Lung (tissue), 12 donors: ENCODE data around the gene FNBP1L. TPM values are rescaled to one million over a fixed set of nuclear protein-coding genes. Genes with fewer than 3 reads are reported as not detected.

Experiments
- ATAC-seq: fragments of 200-7000 bp; cut with Tn5 transposase; one replicate; pipeline ENCODE4 v1.9.1; 2020; ENCODE audit warnings: moderate number of reproducible peaks; ENCODE audit not compliant: insufficient read depth, low FRiP score
- DNase-seq, 3 donors: peaks; one replicate each; pipeline ENCODE4 v3.0.0-alpha.2; 2013 to 2017
- H3K27ac ChIP-seq, 2 donors: one replicate each; pipeline ENCODE4 v1.5.1; 2013; ENCODE audit warnings: mild to moderate bottlenecking in 2 of 2, moderate library complexity in 2 of 2, control low read depth in 1 of 2, inconsistent platforms in 1 of 2, low read depth in 1 of 2, low read length in 1 of 2
- H3K27me3 ChIP-seq, 3 donors: one replicate each; pipeline ENCODE4 v1.5.1; 2013; ENCODE audit warnings: low read length in 2 of 3; ENCODE audit not compliant: control insufficient read depth in 3 of 3, insufficient read depth in 3 of 3
- H3K36me3 ChIP-seq, 4 donors: one replicate each; pipeline ENCODE4 v1.5.1; 2013; ENCODE audit warnings: low read length in 4 of 4, mild to moderate bottlenecking in 1 of 4, moderate library complexity in 1 of 4; ENCODE audit not compliant: control insufficient read depth in 4 of 4, insufficient read depth in 4 of 4
- H3K4me1 ChIP-seq, 5 donors: one replicate each; pipeline ENCODE4 v1.5.1; 2013; ENCODE audit warnings: low read length in 5 of 5, mild to moderate bottlenecking in 2 of 5, moderate library complexity in 1 of 5; ENCODE audit not compliant: control insufficient read depth in 5 of 5, insufficient read depth in 5 of 5
- H3K4me3 ChIP-seq: one replicate; pipeline ENCODE4 v1.5.1; 2013; ENCODE audit warnings: mild to moderate bottlenecking, control low read depth, moderate library complexity
- H3K9ac ChIP-seq, 2 donors: one replicate each; pipeline ENCODE4 v1.5.1; 2013; ENCODE audit warnings: low read length in 2 of 2, control low read depth in 1 of 2; ENCODE audit not compliant: insufficient read depth in 1 of 2
- H3K9me3 ChIP-seq, 4 donors: one replicate each; pipeline ENCODE4 v1.5.1; 2013; ENCODE audit warnings: low read length in 3 of 4, mild to moderate bottlenecking in 1 of 4, moderate library complexity in 1 of 4; ENCODE audit not compliant: control insufficient read depth in 4 of 4, insufficient read depth in 3 of 4
- WGBS, 2 donors: extraction: QIAGEN DNeasy Blood & Tissue Kit; methylation state at CpG; one replicate each; pipeline ENCODE4 v1.1.7; 2013; 5-methylcytosine and 5-hydroxymethylcytosine counted together
- polyA plus RNA-seq, 2 donors: library from polyadenylated mRNA; stranded (reverse); fragments of 200-250 nt; gene quantifications; one replicate each; pipeline ENCODE4 v1.2.1, GENCODE V29; 2013
- total RNA-seq, 2 donors: library from RNA; depleted of rRNA in 1 of 2; stranded (reverse); fragments of >200 nt in 1 of 2; gene quantifications; one replicate each; pipeline ENCODE4 v1.2.1, GENCODE V29; 2014 to 2021
- TF ChIP-seq, protein P1 (sequence below): IDR thresholded peaks from 2 replicates; pipeline ENCODE4 v1.5.1; 2012; ENCODE audit warnings: mild to moderate bottlenecking; ENCODE audit errors: control extremely low read depth, extremely low read depth
- donor health status: control.
- donor health status: control.
- donor health status: Bipolar disorder and iron deficiency.
- donor health status: healthy.
- donor health status: DM: yes; HTN: yes; CAD: no.

Gene FNBP1L
- total and polyA plus RNA-seq, 4 donors: 15.1 to 119 (median 26.3) TPM

DNA sequence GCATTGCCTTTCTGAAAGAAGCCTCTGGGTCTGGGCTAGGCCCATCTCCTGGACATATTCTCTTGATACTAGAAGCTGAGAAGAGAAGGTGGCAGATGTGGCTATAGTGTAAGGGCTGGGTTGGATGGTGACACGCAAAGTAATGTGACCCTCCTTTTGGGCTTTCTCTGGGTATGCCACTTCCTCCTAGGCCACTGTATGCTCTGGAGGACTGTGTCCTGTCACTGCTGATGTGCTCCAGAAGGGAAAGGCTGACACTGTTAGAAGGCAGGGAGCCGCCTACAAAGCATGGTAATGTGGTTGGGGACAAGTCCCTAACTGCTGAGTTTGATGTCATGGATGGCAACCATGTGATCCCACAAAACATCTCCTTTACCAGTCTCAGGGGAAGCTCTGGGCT lies 121.6 kb downstream of the FNBP1L start:
- 90 to 94% methylated on average over 2 of the region's 2 CpGs for WGBS, 2 donors
- H3K4me3 ChIP-seq: no peak overlapping the region
- H3K27me3 ChIP-seq: no peaks in the 10 kb centered on the region
- TF ChIP-seq, protein P1, sequence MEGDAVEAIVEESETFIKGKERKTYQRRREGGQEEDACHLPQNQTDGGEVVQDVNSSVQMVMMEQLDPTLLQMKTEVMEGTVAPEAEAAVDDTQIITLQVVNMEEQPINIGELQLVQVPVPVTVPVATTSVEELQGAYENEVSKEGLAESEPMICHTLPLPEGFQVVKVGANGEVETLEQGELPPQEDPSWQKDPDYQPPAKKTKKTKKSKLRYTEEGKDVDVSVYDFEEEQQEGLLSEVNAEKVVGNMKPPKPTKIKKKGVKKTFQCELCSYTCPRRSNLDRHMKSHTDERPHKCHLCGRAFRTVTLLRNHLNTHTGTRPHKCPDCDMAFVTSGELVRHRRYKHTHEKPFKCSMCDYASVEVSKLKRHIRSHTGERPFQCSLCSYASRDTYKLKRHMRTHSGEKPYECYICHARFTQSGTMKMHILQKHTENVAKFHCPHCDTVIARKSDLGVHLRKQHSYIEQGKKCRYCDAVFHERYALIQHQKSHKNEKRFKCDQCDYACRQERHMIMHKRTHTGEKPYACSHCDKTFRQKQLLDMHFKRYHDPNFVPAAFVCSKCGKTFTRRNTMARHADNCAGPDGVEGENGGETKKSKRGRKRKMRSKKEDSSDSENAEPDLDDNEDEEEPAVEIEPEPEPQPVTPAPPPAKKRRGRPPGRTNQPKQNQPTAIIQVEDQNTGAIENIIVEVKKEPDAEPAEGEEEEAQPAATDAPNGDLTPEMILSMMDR: no peak
- no peak for DNase-seq
- no peak for ATAC-seq
- H3K9me3 ChIP-seq: no peaks in the 10 kb centered on the region
- peaks cover 7 to 35% (median 9%) of the 10 kb centered on the region in 4 donors for H3K36me3 ChIP-seq
- no peak overlapping the region for H3K9ac ChIP-seq
- H3K4me1 ChIP-seq: peaks cover 0 to 9% (median 0%) of the 10 kb centered on the region in 5 donors
- H3K27ac ChIP-seq: peak overlapping the region in 1 of 2 donors; percentile 18

DNA sequence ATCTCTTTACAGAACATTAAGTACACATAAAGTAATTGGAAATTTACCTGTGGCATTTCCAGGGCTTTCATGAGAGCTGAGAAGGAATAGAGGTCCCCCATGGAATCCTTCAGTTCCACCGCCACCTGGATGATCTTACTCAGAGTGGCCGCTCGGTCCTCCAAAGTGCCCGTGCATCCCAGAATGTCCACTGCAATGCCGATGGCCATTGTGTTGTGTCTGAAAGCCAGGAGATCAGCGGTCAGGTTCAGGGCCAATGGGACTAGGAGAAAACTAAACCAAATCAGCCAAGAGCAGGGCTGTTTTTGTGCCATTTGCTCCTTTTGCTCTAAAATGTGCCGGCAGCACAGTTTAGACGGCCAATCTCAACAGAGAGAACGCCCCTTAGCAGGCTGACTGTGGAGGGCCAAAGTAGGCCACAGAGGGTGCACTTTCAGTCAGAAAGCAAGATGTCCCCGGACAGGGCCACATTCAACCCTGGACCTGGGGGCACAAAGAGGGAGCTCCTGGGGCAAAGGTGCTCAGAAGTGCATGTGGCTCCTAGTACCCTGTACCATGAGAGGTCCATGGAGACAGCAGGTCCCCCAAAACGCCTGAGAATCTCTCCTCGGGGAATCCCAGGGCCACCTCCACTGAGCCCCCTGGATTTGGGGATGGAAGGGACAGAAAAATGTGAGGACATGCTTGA lies 123.8 kb downstream of the FNBP1L start:
- no peak for ATAC-seq
- no peaks in the 10 kb centered on the region for H3K27me3 ChIP-seq
- H3K27ac ChIP-seq: no peak overlapping the region
- no peaks in the 10 kb centered on the region for H3K9me3 ChIP-seq
- no peak for DNase-seq
- WGBS, 2 donors: 95 to 96% methylated on average over 12 of the region's 12 CpGs
- no peak overlapping the region for H3K4me3 ChIP-seq
- peaks cover 3 to 11% (median 4%) of the 10 kb centered on the region in 5 donors for H3K4me1 ChIP-seq
- TF ChIP-seq, protein P1: no peak
- H3K36me3 ChIP-seq: peaks cover 7 to 44% (median 11%) of the 10 kb centered on the region in 4 donors
- no peak overlapping the region for H3K9ac ChIP-seq

GRCh38 chr1:93573940-93574469 lies 126.1 kb downstream of the FNBP1L start:
- Histone ChIP-seq H3K9ac (no peak overlapping the region), H3K4me3 (no peak overlapping the region), H3K27ac (no peak overlapping the region), H3K27me3 (no peaks in the 10 kb centered on the region), H3K36me3 (peaks cover 0 to 45% (median 9%) of the 10 kb centered on the region in 4 donors), H3K9me3 (no peaks in the 10 kb centered on the region), H3K4me1 (peaks cover 0 to 12% (median 4%) of the 10 kb centered on the region in 5 donors)
- TF ChIP-seq, protein P1: no peak
- DNase-seq (no peak), ATAC-seq (no peak)
- WGBS, 2 donors: 72 to 93% methylated on average over 1 of the region's 1 CpG
